GM23248 (cell line): ENCODE measurements around the gene CFAP65.

ENCODE experiments used
- EZH2 ChIP-seq: fragments of 200-600 bp; sonication (generic); IDR thresholded peaks from 2 replicates; pipeline ENCODE4 v1.6.1; 2018; ENCODE audit warnings: antibody characterized with exemption, mild to moderate bottlenecking; ENCODE audit not compliant: insufficient read depth, poor library complexity, severe bottlenecking
- EZH2phosphoT487 ChIP-seq: fragments of 200-600 bp; sonication (generic); IDR thresholded peaks from 2 replicates; pipeline ENCODE4 v1.6.1; 2018; ENCODE audit warnings: antibody characterized with exemption, moderate library complexity, mild to moderate bottlenecking, low read depth; ENCODE audit not compliant: insufficient read depth

DNA sequence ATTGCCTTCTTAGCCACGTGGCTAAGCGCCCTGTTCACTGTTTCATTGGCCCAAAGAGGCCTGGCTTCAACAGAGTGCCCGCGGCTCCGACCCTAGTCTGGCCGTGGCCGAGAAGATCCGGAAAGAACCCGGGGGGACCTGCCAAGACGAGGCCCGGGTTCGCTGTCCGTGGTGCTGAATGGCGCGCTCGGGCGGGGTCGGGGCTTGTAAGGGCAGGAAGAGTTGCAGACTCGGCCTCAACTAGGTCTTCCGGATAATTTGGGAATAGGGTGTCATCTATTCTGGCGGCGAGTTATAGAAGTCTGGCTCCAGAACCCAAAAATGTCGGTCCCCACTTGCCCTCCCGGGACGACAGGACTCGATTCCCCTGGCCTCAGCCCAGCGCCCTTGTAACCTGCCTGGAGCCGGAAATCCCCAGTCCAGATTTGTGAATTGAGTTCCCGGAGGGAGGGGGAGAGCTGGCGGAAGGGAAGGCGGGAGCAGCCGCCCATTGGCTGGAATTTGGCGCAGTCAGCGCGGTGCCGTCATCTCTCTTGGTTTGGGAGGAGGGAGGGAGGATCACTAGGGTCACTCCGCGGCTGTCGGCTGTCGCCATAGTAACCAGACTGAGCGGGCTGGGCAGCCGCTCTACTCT lies 78.3 kb downstream of the CFAP65 start:
- TF ChIP-seq EZH2phosphoT487 (no peak), EZH2 (no peak)
